HS-5 (cell line): ENCODE measurements around the gene CEACAM19.

ENCODE experiments used
- DNase-seq: peaks from one replicate; pipeline ENCODE4 v3.0.0-alpha.2; 2012; ENCODE audit warnings: low read depth

The CEACAM19 gene

DNA sequence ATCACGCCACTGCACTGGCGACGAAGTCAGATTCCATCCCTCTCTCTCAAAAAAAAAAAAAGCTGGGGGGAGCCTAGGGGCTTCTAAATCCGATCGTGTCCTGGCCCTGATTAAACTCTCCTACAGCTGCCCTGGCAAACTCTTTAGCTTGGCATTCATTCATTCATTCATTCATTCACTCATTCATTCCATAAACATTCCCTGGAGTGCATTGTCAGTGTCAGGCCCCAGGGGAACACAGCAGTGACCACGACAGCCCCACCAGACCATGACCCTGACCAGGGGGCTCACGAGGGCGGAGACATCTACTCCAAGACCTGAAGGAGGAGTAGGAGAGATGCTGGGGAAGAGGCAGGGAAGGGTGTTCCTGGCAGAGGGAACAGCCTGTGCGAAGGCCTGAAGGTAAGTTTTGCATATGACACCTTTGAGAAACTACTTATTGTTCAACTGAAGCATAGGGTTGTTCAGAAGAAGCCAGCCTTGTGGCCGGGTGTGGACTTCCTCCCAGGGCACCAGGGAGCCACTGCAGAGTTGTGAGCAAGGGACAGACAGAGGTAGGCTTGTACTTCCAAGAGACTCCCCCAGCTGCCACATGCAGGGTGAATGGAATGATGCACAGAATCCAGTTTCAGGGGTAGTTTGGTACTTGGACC is 52.1 kb downstream of the CEACAM19 start:
- DNase-seq, result no peak

DNA sequence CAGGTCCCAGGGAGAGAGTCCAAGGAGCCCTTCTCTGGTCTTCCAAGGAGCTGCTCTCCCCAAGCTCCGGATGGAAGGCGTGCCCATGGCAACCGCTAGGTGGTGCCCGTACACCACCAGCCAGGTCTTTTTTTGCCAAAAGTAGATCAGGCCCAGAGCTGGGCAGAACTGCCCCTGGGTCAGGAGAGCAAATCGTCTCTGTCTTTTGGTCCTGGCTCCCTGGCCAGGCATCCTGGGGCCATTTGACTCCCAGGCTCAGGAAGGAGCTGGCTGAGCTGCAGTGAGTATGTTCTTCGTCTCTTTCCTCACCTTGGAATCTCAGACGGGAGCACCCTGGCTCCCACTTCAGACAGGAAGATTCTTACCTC is 52.7 kb downstream of the CEACAM19 start:
- DNase-seq, result peak; percentile 56

DNA sequence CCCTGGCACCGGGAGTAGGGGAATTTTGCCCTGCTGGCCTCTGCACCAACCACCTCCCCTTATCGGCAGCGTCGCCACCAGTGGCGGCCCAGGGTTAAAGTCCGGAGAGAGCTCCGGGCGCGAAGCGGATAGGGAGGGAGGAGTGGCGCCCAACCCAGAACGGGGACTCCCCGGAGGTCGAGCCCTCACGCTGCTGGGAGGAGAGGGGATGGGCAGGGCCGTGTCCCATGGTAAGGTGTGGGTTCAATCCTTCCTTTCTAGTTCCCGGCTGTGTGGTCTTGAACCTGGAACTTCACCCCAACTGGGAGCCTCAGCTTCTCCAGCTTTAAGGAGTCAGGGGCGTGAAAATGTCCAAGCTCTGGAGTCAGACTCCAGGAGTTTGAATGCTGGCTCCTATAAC is 54.0 kb downstream of the CEACAM19 start:
- DNase-seq, result no peak

DNA sequence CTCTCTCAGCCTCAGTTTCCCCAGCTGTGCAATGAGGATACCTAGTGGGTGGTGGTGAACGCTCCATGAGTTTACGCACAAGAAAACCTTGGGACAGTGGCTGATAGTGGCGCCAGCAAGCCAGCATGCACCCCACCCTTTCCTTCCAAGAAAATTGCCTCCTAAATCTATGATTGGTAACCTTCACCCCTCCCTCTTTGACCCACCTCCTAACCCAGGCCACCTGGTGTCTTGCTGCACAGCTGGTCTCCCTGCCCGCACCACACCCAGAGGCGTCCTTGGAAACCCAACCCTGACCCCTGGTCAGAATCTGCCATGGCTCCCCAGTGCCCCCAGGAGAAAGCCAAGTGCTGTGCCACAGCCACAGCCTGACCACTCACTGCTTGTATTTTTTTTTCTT is 54.4 kb downstream of the CEACAM19 start:
- DNase-seq, result no peak

DNA sequence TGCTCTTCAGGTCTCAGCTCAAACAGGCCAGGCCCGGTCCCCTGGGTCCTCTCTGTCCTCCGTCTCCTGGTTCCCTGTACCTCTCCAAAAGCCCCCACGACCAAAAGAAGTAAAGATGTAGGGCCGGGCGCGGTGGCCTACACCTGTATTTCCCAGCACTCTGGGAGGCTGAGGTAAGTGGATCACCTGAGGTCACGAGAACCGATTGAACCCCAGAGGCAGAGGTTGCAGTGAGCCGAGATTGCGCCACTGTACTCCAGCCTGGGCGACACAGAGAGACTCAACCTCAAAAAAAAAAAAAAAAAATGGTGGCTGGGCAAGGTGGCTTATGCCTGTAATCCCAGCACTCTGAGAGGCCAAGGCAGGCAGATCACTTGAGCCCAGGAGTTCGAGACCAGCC is 55.2 kb downstream of the CEACAM19 start:
- DNase-seq, result no peak

DNA sequence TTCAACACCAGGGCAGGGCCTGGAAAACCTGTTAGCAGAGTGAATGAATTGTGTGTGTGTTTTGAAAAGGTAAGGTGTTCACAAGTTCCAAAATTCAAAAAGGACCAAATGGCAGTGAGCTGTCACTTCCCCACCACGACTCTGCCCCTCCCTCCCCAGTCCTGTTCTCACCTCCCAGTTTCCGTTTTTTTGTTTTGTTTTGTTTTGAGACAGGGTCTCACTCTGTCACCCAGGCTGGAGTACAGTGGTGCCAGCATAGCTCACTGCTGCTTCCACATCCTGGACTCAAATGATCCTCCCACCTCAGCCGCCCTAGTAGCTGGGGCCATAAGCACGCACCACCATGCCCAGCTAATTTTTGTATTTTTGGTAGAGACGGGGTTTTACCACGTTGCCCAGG is 56.9 kb downstream of the CEACAM19 start:
- DNase-seq, result no peak

DNA sequence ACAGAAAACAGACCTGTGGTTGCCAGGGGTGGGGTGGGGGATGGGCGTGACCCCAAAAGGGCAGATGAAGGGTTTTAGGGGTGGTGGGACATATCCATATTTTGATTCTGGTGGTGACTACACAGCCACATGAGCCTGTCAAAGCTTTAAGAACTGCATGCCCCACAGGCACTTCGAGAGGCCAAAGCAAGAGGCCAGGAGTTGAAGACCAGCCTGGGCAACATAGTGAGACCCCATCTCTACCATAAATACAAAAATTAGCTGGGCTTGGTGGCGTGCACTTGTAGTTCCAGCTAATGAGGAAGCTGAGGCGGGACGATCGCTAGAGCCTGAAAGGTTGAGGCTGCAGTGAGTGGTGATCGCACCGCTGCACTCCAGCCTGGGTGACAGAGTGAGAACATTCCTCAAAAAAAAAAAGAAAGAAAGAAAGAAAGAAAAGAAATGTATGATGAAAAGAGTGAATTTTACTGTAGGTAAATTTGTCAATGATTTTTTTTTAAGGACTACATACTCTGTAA is 58.3 kb downstream of the CEACAM19 start:
- no peak for DNase-seq

DNA sequence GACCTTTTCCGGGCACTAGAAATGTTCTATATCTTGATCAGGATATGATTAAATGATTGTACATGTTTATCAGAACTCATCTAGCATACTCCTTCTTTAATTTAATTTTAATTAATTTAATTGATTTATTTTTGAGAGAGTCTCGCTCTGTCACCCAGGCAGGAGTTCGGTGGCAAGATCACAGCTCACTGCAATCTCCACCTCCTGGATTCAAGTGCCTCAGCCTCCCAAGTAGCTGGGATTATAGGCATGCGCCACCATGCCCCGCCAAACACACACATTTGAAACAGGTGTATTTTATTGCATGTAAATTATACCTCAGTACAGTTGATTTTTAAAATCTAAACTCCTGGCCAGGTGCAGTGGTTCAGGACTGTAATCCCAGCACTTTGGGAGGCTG is 59.8 kb downstream of the CEACAM19 start:
- no peak for DNase-seq

DNA sequence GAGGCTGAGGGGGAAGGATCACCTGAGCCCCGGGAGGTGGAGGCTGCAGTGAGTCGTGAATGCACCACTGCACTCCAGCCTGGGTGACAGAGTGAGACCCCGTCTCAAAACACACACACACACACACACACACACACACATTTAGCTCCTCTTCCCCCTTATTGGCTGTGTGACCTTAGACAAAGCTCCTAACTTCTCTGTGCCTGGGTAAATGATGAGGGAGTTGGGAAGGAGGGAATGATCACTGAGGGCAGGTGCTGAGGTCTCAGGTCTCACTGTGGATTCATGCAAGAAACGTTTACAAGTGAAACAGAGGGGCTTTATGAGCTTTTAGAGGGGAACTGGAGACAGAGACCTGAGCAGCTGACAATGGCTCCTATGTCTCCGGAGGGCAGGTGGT is 60.3 kb downstream of the CEACAM19 start:
- no peak for DNase-seq

DNA sequence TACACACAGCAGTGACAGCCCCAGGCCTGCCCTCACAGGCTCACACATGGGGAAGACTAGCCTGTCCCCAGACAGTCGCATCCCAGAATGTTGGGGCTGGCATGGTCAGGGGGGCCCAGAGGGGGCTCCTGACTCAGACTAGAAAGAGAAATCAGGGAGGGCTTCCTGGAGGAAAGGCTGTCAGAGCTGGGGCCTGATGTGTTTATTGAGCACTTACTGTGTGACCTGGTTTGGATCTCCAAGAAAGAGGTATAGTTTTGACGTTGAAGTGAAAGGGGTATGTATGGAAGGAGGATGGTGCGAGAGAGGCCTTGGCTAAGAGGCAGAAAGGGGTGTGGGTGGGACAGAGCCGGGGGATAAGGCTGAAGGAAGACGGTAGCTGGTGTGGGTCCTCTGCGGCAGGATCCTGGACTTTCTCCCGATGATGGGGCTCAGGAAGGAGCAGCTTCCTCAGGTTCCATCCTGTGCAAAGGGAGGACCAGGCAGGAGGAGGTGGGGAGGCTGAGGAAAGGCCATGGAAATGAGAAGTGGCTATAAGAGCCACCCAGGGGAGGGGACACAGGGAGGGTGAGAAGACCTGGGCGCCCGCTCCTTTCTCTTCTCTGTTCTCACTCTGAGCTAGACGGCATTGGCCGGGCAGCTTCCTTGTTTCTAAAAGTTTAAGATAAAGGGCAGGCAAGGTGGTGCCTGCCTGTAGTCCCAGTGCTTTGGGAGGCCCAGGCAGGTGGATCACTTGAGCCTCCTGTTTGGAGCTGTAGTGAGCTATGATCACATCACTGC is 61.1 kb downstream of the CEACAM19 start:
- DNase-seq, result no peak
